ENCODE data around the gene CPTP. TPM values are rescaled to one million over a fixed set of nuclear protein-coding genes. Genes with fewer than 3 reads are reported as not detected.

CPTP gene
- total RNA-seq, 1 experiment from 2014 or later = 16.8 TPM

DNA sequence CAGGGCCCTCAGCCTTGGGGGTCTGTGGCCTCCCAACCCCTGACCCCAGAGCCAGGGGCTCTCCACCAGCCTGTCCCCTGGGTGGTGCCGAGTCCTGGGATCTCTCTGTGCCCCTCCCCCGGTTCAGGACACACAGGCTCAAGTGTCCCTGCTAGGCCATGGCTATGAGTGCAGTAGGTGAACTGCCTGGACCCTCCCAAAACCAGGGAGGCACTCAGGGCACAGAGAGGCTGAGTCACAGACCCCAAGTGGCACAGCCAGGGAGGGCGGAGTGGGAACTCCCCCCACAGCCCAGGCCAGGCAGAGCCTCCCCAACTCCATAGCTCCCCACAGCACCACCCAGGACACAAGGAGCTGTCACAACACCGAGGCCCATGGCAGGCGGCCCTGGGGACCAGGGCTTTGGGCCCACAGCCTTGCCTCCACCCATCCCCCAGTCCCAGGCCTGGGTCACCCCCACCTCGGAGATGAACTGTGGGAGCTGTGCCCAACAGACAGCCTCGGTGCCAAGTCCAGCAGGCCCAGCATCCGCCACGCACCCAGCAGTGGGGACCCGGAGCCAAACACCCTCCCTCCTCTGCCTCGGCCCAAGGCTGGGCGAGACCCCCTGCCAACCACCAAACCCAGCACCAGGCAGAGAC, 21.4 kb downstream of the CPTP start:
- no peaks in the 10 kb centered on the region for H3K27me3 ChIP-seq (replicated peaks; ENCODE audit: control insufficient read depth, insufficient read depth, low read length)
- H3K4me1 ChIP-seq = peaks cover 14% of the 10 kb centered on the region
- H3K9me3 ChIP-seq = no peaks in the 10 kb centered on the region
- intact Hi-C loops (cut with micrococcal nuclease; ENCODE audit: unreplicated experiment) = loop anchor here (10.0 kb wide), 1 partner anchor 159 kb away; no protein-coding TSS in a partner anchor
- no peaks in the 10 kb centered on the region for H3K9me3 Mint-ChIP-seq (ENCODE audit: unreplicated experiment)
- no peaks in the 10 kb centered on the region for H3K27me3 Mint-ChIP-seq (ENCODE audit: insufficient read depth, unreplicated experiment)
- POLR2A ChIA-PET = no interaction called here
- TF ChIP-seq, protein P1, sequence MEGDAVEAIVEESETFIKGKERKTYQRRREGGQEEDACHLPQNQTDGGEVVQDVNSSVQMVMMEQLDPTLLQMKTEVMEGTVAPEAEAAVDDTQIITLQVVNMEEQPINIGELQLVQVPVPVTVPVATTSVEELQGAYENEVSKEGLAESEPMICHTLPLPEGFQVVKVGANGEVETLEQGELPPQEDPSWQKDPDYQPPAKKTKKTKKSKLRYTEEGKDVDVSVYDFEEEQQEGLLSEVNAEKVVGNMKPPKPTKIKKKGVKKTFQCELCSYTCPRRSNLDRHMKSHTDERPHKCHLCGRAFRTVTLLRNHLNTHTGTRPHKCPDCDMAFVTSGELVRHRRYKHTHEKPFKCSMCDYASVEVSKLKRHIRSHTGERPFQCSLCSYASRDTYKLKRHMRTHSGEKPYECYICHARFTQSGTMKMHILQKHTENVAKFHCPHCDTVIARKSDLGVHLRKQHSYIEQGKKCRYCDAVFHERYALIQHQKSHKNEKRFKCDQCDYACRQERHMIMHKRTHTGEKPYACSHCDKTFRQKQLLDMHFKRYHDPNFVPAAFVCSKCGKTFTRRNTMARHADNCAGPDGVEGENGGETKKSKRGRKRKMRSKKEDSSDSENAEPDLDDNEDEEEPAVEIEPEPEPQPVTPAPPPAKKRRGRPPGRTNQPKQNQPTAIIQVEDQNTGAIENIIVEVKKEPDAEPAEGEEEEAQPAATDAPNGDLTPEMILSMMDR (IDR thresholded peaks at IDR 0.05; ENCODE audit: insufficient read depth in 1 of 2, low read depth in 1 of 2, low read length in 1 of 2, severe bottlenecking in 1 of 2, unreplicated experiment in 1 of 2) = no peak
- H3K4me3 ChIP-seq (ENCODE audit: low read depth, low read length) = no peak overlapping the region
- no peak for DNase-seq
- CTCF ChIA-PET = no interaction called here
- no TSS peak for BruUV-seq (replicated peaks)
- H3K4me3 Mint-ChIP-seq (ENCODE audit: unreplicated experiment) = no peak overlapping the region
- peaks cover 13% of the 10 kb centered on the region for H3K36me3 Mint-ChIP-seq (ENCODE audit: insufficient read depth, unreplicated experiment)
- no peaks in the 10 kb centered on the region for H3K4me1 Mint-ChIP-seq (ENCODE audit: low read depth, unreplicated experiment)
- no peaks in the 10 kb centered on the region; the same call in none of the 2 replicates for H3K36me3 ChIP-seq (ENCODE audit: control insufficient read depth, insufficient read depth, low read length)
- no peak overlapping the region for H3K27ac Mint-ChIP-seq (ENCODE audit: unreplicated experiment)

- H3K27me3 ChIP-seq (replicated peaks; ENCODE audit: control insufficient read depth, insufficient read depth, low read length) = no peaks in the 10 kb centered on the region
- intact Hi-C loops (cut with micrococcal nuclease; ENCODE audit: unreplicated experiment) = loop anchor here (10.0 kb wide), 1 partner anchor 158 kb away; no protein-coding TSS in a partner anchor
- Mint-ChIP-seq H3K4me3 (ENCODE audit: unreplicated experiment) (no peak overlapping the region), H3K27ac (ENCODE audit: unreplicated experiment) (no peak overlapping the region), H3K27me3 (ENCODE audit: insufficient read depth, unreplicated experiment) (no peaks in the 10 kb centered on the region), H3K9me3 (ENCODE audit: unreplicated experiment) (no peaks in the 10 kb centered on the region), H3K36me3 (ENCODE audit: insufficient read depth, unreplicated experiment) (peaks cover 8% of the 10 kb centered on the region), H3K4me1 (ENCODE audit: low read depth, unreplicated experiment) (no peaks in the 10 kb centered on the region)
- ChIA-PET POLR2A (no interaction called here), CTCF (no interaction called here)
- no TSS peak for BruUV-seq (replicated peaks)
- H3K9me3 ChIP-seq = no peaks in the 10 kb centered on the region
- H3K4me3 ChIP-seq (ENCODE audit: low read depth, low read length) = no peak overlapping the region
- TF ChIP-seq, protein P1 (IDR thresholded peaks at IDR 0.05; ENCODE audit: insufficient read depth in 1 of 2, low read depth in 1 of 2, low read length in 1 of 2, severe bottlenecking in 1 of 2, unreplicated experiment in 1 of 2) = no peak
- H3K36me3 ChIP-seq (ENCODE audit: control insufficient read depth, insufficient read depth, low read length) = no peaks in the 10 kb centered on the region; the same call in 1 of the 2 replicates
- peaks cover 14% of the 10 kb centered on the region for H3K4me1 ChIP-seq
- DNase-seq = no peak
Measured at GRCh38 chr1:1346501-1346890, 21.9 kb downstream of the CPTP start.

- Mint-ChIP-seq H3K36me3 (ENCODE audit: insufficient read depth, unreplicated experiment) (peaks cover 10% of the 10 kb centered on the region), H3K9me3 (ENCODE audit: unreplicated experiment) (no peaks in the 10 kb centered on the region), H3K4me1 (ENCODE audit: low read depth, unreplicated experiment) (no peaks in the 10 kb centered on the region), H3K27me3 (ENCODE audit: insufficient read depth, unreplicated experiment) (no peaks in the 10 kb centered on the region), H3K4me3 (ENCODE audit: unreplicated experiment) (no peak overlapping the region), H3K27ac (ENCODE audit: unreplicated experiment) (no peak overlapping the region)
- intact Hi-C loops (cut with micrococcal nuclease; ENCODE audit: unreplicated experiment) = loop anchor here (10.0 kb wide), 1 partner anchor 158 kb away; no protein-coding TSS in a partner anchor
- ChIA-PET POLR2A (no interaction called here), CTCF (no interaction called here)
- TF ChIP-seq, protein P1 (IDR thresholded peaks at IDR 0.05; ENCODE audit: insufficient read depth in 1 of 2, low read depth in 1 of 2, low read length in 1 of 2, severe bottlenecking in 1 of 2, unreplicated experiment in 1 of 2) = no peak
- DNase-seq = no peak
- no peaks in the 10 kb centered on the region for H3K9me3 ChIP-seq
- no peaks in the 10 kb centered on the region for H3K27me3 ChIP-seq (replicated peaks; ENCODE audit: control insufficient read depth, insufficient read depth, low read length)
- H3K4me3 ChIP-seq (ENCODE audit: low read depth, low read length) = no peak overlapping the region
- H3K4me1 ChIP-seq = peaks cover 14% of the 10 kb centered on the region
- BruUV-seq (replicated peaks) = TSS peak; percentile 56
- no peaks in the 10 kb centered on the region; the same call in 1 of the 2 replicates for H3K36me3 ChIP-seq (ENCODE audit: control insufficient read depth, insufficient read depth, low read length)
Measured at GRCh38 chr1:1347026-1347595, 22.5 kb downstream of the CPTP start.
